Neural crest cell (in vitro differentiated cells): Measurements from ENCODE around the gene IZUMO1. TPM values are rescaled to one million over a fixed set of nuclear protein-coding genes. Genes with fewer than 3 reads are reported as not detected.
"Not testable (repeated sequence)": the region's sequence is repeated elsewhere in the genome, so short reads cannot be mapped to it uniquely, and the experiment has no call there.

ENCODE experiments used
- DNase-seq: peaks from one replicate; pipeline ENCODE4 v3.0.0; 2021; ENCODE audit warnings: low read depth, mixed read lengths, low spot score
- H3K27ac Mint-ChIP-seq: one replicate; pipeline ENCODE4 v1.8.0; 2021; ENCODE audit warnings: mild to moderate bottlenecking, mixed read lengths; ENCODE audit not compliant: unreplicated experiment
- H3K27me3 Mint-ChIP-seq: 2 replicates; pipeline ENCODE4 v1.8.0; 2021; ENCODE audit warnings: low read depth, mild to moderate bottlenecking, mixed read lengths
- H3K36me3 Mint-ChIP-seq: 2 replicates; pipeline ENCODE4 v1.8.0; 2021; ENCODE audit warnings: low read depth, mild to moderate bottlenecking, mixed read lengths
- H3K4me1 Mint-ChIP-seq: 2 replicates; pipeline ENCODE4 v1.8.0; 2021; ENCODE audit warnings: mixed read lengths
- H3K4me3 Mint-ChIP-seq: one replicate; pipeline ENCODE4 v1.8.0; 2021; ENCODE audit warnings: mild to moderate bottlenecking, mixed read lengths
- H3K9me3 Mint-ChIP-seq: 2 replicates; pipeline ENCODE4 v1.8.0; 2021; ENCODE audit warnings: mixed read lengths
- total RNA-seq: library from RNA; stranded (reverse); gene quantifications from 2 replicates; pipeline ENCODE4 v1.2.1, GENCODE V29; 2021
- TF ChIP-seq, protein P1 (sequence below): fragments of 200-600 bp; sonication (generic); conservative IDR thresholded peaks from 2 replicates; pipeline ENCODE4 v1.5.0; 2021; ENCODE audit warnings: antibody characterized with exemption, mild to moderate bottlenecking

IZUMO1 gene
- total RNA-seq, 1 donor from 2014 or later: 0.23 TPM

DNA sequence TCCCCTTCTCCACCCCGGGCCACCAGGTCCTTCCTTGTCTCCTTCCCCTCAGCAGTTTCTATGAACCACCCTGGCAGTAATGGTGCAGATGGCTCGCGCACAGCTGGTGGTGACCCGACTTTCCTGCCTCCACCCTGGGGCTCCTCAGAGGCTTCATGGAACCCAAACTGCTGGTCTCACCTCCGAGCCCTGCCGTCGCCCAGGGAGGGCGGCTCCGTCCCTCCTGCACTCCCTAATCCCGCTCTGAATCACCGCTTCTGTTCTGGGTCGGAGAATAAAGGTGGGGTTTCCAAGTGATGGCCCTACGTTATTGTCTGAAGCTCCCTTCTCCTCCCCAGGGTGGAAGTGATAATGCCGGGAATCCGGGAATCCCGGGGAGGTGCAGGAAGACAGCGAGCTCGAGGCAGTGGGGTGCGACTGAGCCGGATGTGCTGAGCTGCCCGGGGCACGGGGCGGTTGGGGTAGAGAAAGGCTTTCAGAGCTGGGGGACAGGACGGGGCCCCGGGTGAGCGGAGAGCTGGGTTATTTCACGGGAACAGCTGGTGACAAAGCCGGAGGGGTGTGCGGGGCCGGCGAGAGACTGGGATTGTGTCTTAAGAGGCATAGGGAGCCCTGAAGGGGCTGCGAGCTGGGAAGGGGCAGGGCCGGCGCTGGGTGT, 50.2 kb downstream of the IZUMO1 start:
- peaks cover 5% of the 10 kb centered on the region for H3K4me1 Mint-ChIP-seq
- H3K9me3 Mint-ChIP-seq: no peaks in the 10 kb centered on the region
- TF ChIP-seq, protein P1, sequence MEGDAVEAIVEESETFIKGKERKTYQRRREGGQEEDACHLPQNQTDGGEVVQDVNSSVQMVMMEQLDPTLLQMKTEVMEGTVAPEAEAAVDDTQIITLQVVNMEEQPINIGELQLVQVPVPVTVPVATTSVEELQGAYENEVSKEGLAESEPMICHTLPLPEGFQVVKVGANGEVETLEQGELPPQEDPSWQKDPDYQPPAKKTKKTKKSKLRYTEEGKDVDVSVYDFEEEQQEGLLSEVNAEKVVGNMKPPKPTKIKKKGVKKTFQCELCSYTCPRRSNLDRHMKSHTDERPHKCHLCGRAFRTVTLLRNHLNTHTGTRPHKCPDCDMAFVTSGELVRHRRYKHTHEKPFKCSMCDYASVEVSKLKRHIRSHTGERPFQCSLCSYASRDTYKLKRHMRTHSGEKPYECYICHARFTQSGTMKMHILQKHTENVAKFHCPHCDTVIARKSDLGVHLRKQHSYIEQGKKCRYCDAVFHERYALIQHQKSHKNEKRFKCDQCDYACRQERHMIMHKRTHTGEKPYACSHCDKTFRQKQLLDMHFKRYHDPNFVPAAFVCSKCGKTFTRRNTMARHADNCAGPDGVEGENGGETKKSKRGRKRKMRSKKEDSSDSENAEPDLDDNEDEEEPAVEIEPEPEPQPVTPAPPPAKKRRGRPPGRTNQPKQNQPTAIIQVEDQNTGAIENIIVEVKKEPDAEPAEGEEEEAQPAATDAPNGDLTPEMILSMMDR: no peak
- peaks cover 52% of the 10 kb centered on the region for H3K27me3 Mint-ChIP-seq
- H3K36me3 Mint-ChIP-seq: no peaks in the 10 kb centered on the region
- H3K4me3 Mint-ChIP-seq: peak overlapping the region; percentile 56
- H3K27ac Mint-ChIP-seq: no peak overlapping the region
- DNase-seq: no peak

- Mint-ChIP-seq H3K27me3 (peaks cover 52% of the 10 kb centered on the region), H3K36me3 (no peaks in the 10 kb centered on the region), H3K27ac (no peak within 1 kb of the TSS), H3K4me1 (peaks cover 5% of the 10 kb centered on the region), H3K9me3 (no peaks in the 10 kb centered on the region), H3K4me3 (peak within 1 kb of the TSS; percentile 56)
- TF ChIP-seq, protein P1: no peak
- no peak for DNase-seq
Observed at GRCh38 chr19:48695743-48696352, 50.9 kb downstream of the IZUMO1 start, which contains the start of gene FUT2. Gene FUT2, plus strand, starts transcription at chr19:48695971. Its CDS starts 6,986 bp downstream, at chr19:48702957.

GRCh38 chr19:48693629-48694028, 53.1 kb downstream of the IZUMO1 start:
- not testable (repeated sequence) for H3K27ac Mint-ChIP-seq, DNase-seq, H3K4me3 Mint-ChIP-seq, H3K4me1 Mint-ChIP-seq, H3K9me3 Mint-ChIP-seq, H3K36me3 Mint-ChIP-seq
- peaks cover 43% of the 10 kb centered on the region for H3K27me3 Mint-ChIP-seq

Other genes starting within 250 kb of the IZUMO1 start
- 3.1 and 3.3 TPM in 2 replicates for gene LMTK3, start 235.1 kb downstream of the IZUMO1 start, total RNA-seq
- not detected in 2 replicates for gene SULT2B1, start 194.7 kb downstream of the IZUMO1 start, total RNA-seq
- not detected in 2 replicates for gene SPACA4, start 140.2 kb downstream of the IZUMO1 start, total RNA-seq
- gene FAM83E, start 131.8 kb downstream of the IZUMO1 start, total RNA-seq: 5.9 and 6.1 TPM in 2 replicates
- gene RPL18, start 127.7 kb downstream of the IZUMO1 start, total RNA-seq: 1,772 and 1,774 TPM in 2 replicates
- gene SPHK2, start 127.4 kb downstream of the IZUMO1 start, total RNA-seq: 48.5 and 50.3 TPM in 2 replicates
- 4.9 and 5.2 TPM in 2 replicates for gene DBP, start 109.5 kb downstream of the IZUMO1 start, total RNA-seq
- 11.4 and 13.0 TPM in 2 replicates for gene CA11, start 100.7 kb downstream of the IZUMO1 start, total RNA-seq
- 0.50 and 0.75 TPM in 2 replicates for gene NTN5, start 73.9 kb downstream of the IZUMO1 start, total RNA-seq
- not detected in 2 replicates for gene FUT2, start 50.9 kb downstream of the IZUMO1 start, total RNA-seq
- gene MAMSTR, start 27.2 kb downstream of the IZUMO1 start, total RNA-seq: 2.4 and 2.6 TPM in 2 replicates
- 0.59 and 1.0 TPM in 2 replicates for gene RASIP1, start 6.3 kb downstream of the IZUMO1 start, total RNA-seq
- 0.51 and 0.59 TPM in 2 replicates for gene FUT1, start 5.7 kb upstream of the IZUMO1 start, total RNA-seq
- gene FGF21, start 8.6 kb upstream of the IZUMO1 start, total RNA-seq: not detected in 2 replicates
- gene BCAT2, start 64.1 kb upstream of the IZUMO1 start, total RNA-seq: 40.3 and 40.4 TPM in 2 replicates
- 4.2 and 6.6 TPM in 2 replicates for gene HSD17B14, start 89.6 kb upstream of the IZUMO1 start, total RNA-seq
- 38.1 and 41.8 TPM in 2 replicates for gene PLEKHA4, start 121.7 kb upstream of the IZUMO1 start, total RNA-seq
- 27.5 and 27.8 TPM in 2 replicates for gene PPP1R15A, start 125.5 kb upstream of the IZUMO1 start, total RNA-seq
- gene TULP2, start 151.8 kb upstream of the IZUMO1 start, total RNA-seq: not detected in 2 replicates
- gene NUCB1, start 153.4 kb upstream of the IZUMO1 start, total RNA-seq: 102 and 108 TPM in 2 replicates
- 0.47 and 0.82 TPM in 2 replicates for gene DHDH, start 186.8 kb upstream of the IZUMO1 start, total RNA-seq
- 150 and 171 TPM in 2 replicates for gene BAX, start 208.0 kb upstream of the IZUMO1 start, total RNA-seq
- gene FTL, start 218.4 kb upstream of the IZUMO1 start, total RNA-seq: 908 and 1,003 TPM in 2 replicates
- gene GYS1, start 246.4 kb upstream of the IZUMO1 start, total RNA-seq: 53.2 and 56.2 TPM in 2 replicates
- 118 and 125 TPM in 2 replicates for gene RUVBL2, start 247.0 kb upstream of the IZUMO1 start, total RNA-seq